AG04450 (cell line): ENCODE data around the gene VCAM1. TPM values are rescaled to one million over a fixed set of nuclear protein-coding genes. Genes with fewer than 3 reads are reported as not detected.

Experiments
- CTCF ChIA-PET: fragments of 300-600, 350-600 bp; formaldehyde crosslinking; extraction: SDS; loops from one replicate; lab custom pipeline; 2022; ENCODE audit warnings: antibody characterized with exemption, inconsistent platforms; lab: Charles Lee
- POLR2A ChIA-PET: fragments of 350-600 bp; formaldehyde crosslinking; extraction: SDS; loops from one replicate; lab custom pipeline; 2021; ENCODE audit warnings: antibody characterized with exemption, inconsistent platforms; lab: Yijun Ruan, JAX
- DNase-seq: peaks from one replicate; pipeline ENCODE4 v3.0.0-alpha.2; 2011; ENCODE audit warnings: low read depth, low spot score
- H3K27ac ChIP-seq: one replicate; pipeline ENCODE4 v1.5.1; 2012; ENCODE audit warnings: low read depth, low read length, control low read depth
- H3K27me3 ChIP-seq: one replicate; pipeline ENCODE4 v1.6.0; 2012; ENCODE audit warnings: low read length; ENCODE audit not compliant: control insufficient read depth, insufficient read depth
- H3K4me3 ChIP-seq: 2 replicates; pipeline ENCODE4 v1.5.1; 2011; ENCODE audit warnings: mild to moderate bottlenecking, low read depth, low read length, control low read depth
- H3K9me3 ChIP-seq: 2 replicates; pipeline ENCODE4 v1.5.1; 2012; ENCODE audit warnings: low read length; ENCODE audit not compliant: control insufficient read depth, insufficient read depth
- polyA plus RNA-seq: library from polyadenylated mRNA; depleted of rRNA; stranded (reverse); fragments of >200 nt; gene quantifications from 2 replicates; pipeline ENCODE4 v1.2.3, GENCODE V29; 2011
- TF ChIP-seq, protein P1 (sequence below): IDR thresholded peaks from 2 replicates; pipeline ENCODE4 v1.5.1; 2011; ENCODE audit warnings: low read depth, low read length, control low read depth, inconsistent platforms

VCAM1 gene
- polyA plus RNA-seq, 1 experiment: 40.3 TPM

DNA sequence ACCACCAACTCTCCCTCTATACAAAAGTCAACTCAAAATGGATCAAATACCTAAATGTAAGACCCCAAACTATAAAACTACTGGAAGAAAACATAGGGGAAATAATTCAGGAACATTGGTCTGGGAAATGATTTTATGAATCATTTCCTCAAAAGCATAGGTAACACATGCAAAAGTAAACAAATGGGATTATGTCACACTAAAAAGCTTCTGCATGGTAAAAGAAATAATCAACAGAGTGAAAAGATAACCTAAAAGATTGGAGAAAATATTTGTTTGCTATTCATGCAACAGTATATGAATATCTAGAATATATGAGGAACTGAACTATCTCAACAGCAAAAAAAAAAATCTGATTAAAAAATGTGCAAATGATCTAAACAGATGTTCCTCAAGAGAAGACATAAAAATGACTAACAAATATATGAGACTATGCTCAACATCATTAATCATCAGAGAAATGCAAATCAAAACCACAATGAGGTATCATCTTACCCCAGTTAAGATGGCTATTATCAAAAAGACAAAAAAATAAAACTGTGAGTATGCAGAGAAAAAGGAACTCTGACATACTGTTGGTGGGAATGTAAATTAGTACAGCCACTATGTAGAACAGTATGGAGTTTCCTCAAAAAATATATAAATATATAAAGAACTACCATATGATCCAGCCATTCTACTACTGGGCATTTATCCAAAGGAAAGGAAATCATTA is 47.8 kb downstream of the VCAM1 start:
- CTCF ChIA-PET: interaction anchor here (0.7 kb wide), 1 partner anchor 251 kb away, joined by 3 read pairs; no protein-coding TSS in a partner anchor
- no peak overlapping the region for H3K4me3 ChIP-seq
- POLR2A ChIA-PET: no interaction called here
- no peak for DNase-seq
- H3K27me3 ChIP-seq: no peaks in the 10 kb centered on the region
- no peak overlapping the region for H3K27ac ChIP-seq
- H3K9me3 ChIP-seq: no peaks in the 10 kb centered on the region
- TF ChIP-seq, protein P1, sequence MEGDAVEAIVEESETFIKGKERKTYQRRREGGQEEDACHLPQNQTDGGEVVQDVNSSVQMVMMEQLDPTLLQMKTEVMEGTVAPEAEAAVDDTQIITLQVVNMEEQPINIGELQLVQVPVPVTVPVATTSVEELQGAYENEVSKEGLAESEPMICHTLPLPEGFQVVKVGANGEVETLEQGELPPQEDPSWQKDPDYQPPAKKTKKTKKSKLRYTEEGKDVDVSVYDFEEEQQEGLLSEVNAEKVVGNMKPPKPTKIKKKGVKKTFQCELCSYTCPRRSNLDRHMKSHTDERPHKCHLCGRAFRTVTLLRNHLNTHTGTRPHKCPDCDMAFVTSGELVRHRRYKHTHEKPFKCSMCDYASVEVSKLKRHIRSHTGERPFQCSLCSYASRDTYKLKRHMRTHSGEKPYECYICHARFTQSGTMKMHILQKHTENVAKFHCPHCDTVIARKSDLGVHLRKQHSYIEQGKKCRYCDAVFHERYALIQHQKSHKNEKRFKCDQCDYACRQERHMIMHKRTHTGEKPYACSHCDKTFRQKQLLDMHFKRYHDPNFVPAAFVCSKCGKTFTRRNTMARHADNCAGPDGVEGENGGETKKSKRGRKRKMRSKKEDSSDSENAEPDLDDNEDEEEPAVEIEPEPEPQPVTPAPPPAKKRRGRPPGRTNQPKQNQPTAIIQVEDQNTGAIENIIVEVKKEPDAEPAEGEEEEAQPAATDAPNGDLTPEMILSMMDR: no peak

DNA sequence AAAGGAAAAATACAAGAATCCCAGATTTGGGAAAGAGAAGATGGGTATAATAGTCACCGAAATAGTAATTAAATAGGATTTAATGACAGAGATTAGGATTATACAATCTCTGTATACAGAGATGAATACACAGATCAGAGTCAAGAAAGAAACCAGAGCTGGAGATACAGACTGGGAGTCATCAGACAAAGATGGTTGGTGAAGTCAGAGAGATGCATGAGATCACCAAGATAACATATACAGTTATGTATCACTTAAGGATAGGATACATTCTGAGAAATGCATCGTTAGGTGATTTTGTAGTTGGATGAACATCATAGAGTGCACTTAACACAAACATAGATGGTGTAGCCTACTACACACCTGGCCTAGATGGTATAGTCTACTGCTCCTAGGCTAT is 49.8 kb downstream of the VCAM1 start:
- POLR2A ChIA-PET: interaction anchor here (1.3 kb wide), 1 partner anchor 48 kb away, joined by 3 read pairs; no protein-coding TSS in a partner anchor
- CTCF ChIA-PET: no interaction called here
- DNase-seq: no peak
- TF ChIP-seq, protein P1: no peak
- Histone ChIP-seq H3K27ac (no peak overlapping the region), H3K9me3 (no peaks in the 10 kb centered on the region), H3K27me3 (no peaks in the 10 kb centered on the region), H3K4me3 (no peak overlapping the region)

DNA sequence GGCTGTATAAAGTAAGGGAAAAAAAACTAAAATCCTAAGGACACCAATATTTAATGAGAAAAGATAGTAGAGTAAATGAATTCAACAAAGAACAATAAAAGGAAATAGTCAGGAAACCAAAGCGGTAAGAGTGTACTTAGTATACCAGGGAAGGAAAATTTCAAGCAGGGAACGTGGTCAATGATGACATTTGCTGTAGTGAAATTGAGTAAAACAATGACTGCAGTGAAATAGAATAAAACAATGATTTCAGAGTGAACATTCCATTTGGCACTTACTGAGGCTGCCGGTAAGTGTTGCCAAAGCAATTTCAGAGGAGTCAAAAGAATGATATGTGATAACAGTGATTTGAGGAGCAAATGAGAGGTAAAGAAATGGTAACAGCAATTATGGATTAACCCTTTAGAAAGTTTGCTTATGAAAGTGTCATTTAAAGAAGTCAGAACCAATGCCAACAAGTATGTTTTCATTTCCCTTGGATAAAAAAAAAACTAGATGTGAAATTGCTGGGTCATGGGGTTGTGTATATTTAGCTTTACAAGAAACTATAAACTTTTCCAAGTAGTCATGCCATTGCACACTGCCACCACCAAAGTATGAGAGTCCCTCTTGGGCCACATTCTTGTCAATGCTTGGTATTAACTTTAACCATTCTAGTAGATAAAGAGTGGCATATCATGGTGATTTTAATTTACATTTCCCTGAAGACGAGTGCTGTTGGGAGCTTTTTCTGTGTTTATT is 50.5 kb downstream of the VCAM1 start:
- ChIA-PET POLR2A (interaction anchor here (1.3 kb wide), 1 partner anchor 48 kb away, joined by 3 read pairs; no protein-coding TSS in a partner anchor), CTCF (no interaction called here)
- DNase-seq: no peak
- H3K27me3 ChIP-seq: no peaks in the 10 kb centered on the region
- no peak overlapping the region for H3K27ac ChIP-seq
- no peaks in the 10 kb centered on the region for H3K9me3 ChIP-seq
- no peak overlapping the region for H3K4me3 ChIP-seq
- TF ChIP-seq, protein P1: no peak

DNA sequence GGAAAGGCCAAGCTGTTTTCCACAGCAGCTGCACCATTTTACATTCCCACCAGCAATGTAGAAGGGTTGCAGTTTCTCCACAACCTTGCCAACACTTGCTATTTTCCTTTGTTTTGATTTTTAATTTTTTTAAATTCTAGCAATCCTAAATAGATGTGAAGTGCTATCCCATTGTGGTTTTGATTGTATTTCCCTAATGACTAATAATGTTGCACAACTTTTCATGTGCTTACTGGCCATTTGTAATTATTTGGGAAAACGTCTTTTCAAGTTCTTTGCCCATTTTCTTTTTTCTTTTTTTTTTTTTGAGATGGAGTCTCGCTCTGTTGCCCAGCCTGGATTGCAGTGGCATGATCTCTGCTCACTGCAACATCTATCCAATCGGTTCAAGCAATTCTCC is 53.9 kb downstream of the VCAM1 start:
- no peak overlapping the region for H3K27ac ChIP-seq
- ChIA-PET CTCF (no interaction called here), POLR2A (no interaction called here)
- no peak for DNase-seq
- no peaks in the 10 kb centered on the region for H3K9me3 ChIP-seq
- TF ChIP-seq, protein P1: no peak
- H3K27me3 ChIP-seq: no peaks in the 10 kb centered on the region
- H3K4me3 ChIP-seq: no peak overlapping the region

DNA sequence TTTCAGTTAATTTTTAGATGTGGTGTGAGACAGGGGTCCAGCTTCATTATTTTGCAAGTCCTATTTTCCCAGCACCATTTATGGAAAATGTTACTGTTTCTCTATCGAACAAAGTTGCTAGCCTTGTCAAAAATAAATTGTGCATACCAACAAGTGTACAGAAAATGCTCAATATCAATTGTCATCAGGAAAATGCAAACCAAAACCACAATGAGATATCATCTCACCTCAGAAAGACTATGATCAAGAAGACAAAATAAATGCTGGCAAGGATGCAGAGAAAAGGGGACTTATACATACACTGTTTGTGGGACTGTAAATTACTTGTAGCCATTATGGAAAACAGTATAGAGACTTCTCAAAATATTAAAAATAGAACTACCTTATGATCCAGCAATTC is 54.8 kb downstream of the VCAM1 start:
- no peaks in the 10 kb centered on the region for H3K9me3 ChIP-seq
- no peak overlapping the region for H3K27ac ChIP-seq
- H3K4me3 ChIP-seq: no peak overlapping the region
- ChIA-PET CTCF (no interaction called here), POLR2A (interaction anchor here (0.6 kb wide), 1 partner anchor 86 kb away, joined by 7 read pairs; no protein-coding TSS in a partner anchor)
- no peak for DNase-seq
- TF ChIP-seq, protein P1: no peak
- no peaks in the 10 kb centered on the region for H3K27me3 ChIP-seq
